OCI-LY1 (cell line): ENCODE data around the gene MCEMP1.

ENCODE experiments used
- H2AFZ ChIP-seq: fragments of 200-600 bp; sonication (generic), shearing (Covaris generic); 2 replicates; pipeline ENCODE4 v1.6.0; 2014; ENCODE audit warnings: antibody characterized with exemption, mild to moderate bottlenecking, low read length
- H3F3A ChIP-seq: fragments of 200-600 bp; sonication (generic), shearing (Covaris generic); 2 replicates; pipeline ENCODE4 v1.6.0; 2014; ENCODE audit warnings: mild to moderate bottlenecking, antibody characterized with exemption, low read length, moderate library complexity; ENCODE audit not compliant: insufficient read depth
- H3K27ac ChIP-seq: fragments of 200-600 bp; sonication (generic); 2 replicates; pipeline ENCODE4 v1.5.1; 2014; ENCODE audit warnings: low read length, mixed run types, mild to moderate bottlenecking, low read depth; ENCODE audit not compliant: poor library complexity, severe bottlenecking
- H3K27me3 ChIP-seq: fragments of 200-600 bp; sonication (generic); 2 replicates; pipeline ENCODE4 v1.6.0; 2014; ENCODE audit warnings: antibody characterized with exemption, mild to moderate bottlenecking, low read length, moderate library complexity; ENCODE audit not compliant: insufficient read depth
- H3K36me3 ChIP-seq: fragments of 200-600 bp; sonication (generic); 2 replicates; pipeline ENCODE4 v1.6.1; 2014; ENCODE audit warnings: mild to moderate bottlenecking, antibody characterized with exemption, low read length, moderate library complexity, mixed read lengths; ENCODE audit not compliant: insufficient read depth
- H3K4me1 ChIP-seq: fragments of 200-600 bp; sonication (generic); 2 replicates; pipeline ENCODE4 v1.5.1; 2014; ENCODE audit warnings: mild to moderate bottlenecking, low read length, moderate library complexity; ENCODE audit not compliant: insufficient read depth, severe bottlenecking
- H3K4me2 ChIP-seq: fragments of 200-600 bp; sonication (generic), shearing (Covaris generic); 2 replicates; pipeline ENCODE4 v1.6.1; 2014; ENCODE audit warnings: low read length
- H3K4me3 ChIP-seq: fragments of 200-600 bp; sonication (generic); 2 replicates; pipeline ENCODE4 v1.5.1; 2014; ENCODE audit warnings: low read length, low read depth, mild to moderate bottlenecking, mixed read lengths; ENCODE audit not compliant: poor library complexity, severe bottlenecking
- H3K79me2 ChIP-seq: fragments of 200-600 bp; shearing (Covaris generic); 2 replicates; pipeline ENCODE4 v1.6.1; 2016; ENCODE audit warnings: mixed run types, low read length, mixed read lengths; ENCODE audit not compliant: insufficient read depth
- H3K9ac ChIP-seq: fragments of 200-600 bp; sonication (generic), shearing (Covaris generic); 2 replicates; pipeline ENCODE4 v1.6.1; 2014; ENCODE audit warnings: mild to moderate bottlenecking, low read length, mixed read lengths
- H3K9me2 ChIP-seq: fragments of 200-600 bp; sonication (generic), shearing (Covaris generic); 2 replicates; pipeline ENCODE4 v1.6.1; 2014; ENCODE audit warnings: low read depth, mild to moderate bottlenecking, low read length, mixed read lengths
- H3K9me3 ChIP-seq: fragments of 200-600 bp; shearing (Covaris generic); 2 replicates; pipeline ENCODE4 v1.6.1; 2014; ENCODE audit warnings: low read length, mixed read lengths
- H4K20me1 ChIP-seq: fragments of 200-600 bp; sonication (generic), shearing (Covaris generic); 2 replicates; pipeline ENCODE4 v1.6.0; 2016; ENCODE audit warnings: mild to moderate bottlenecking, low read length; ENCODE audit not compliant: insufficient read depth
- EZH2 ChIP-seq: fragments of 200-600 bp; sonication (generic), shearing (Covaris generic); IDR thresholded peaks from 2 replicates; pipeline ENCODE4 v1.8.0; 2017; ENCODE audit warnings: borderline replicate concordance, mixed run types, mild to moderate bottlenecking, antibody characterized with exemption, low read length, moderate library complexity, mixed read lengths
- TF ChIP-seq, protein P1 (sequence below): fragments of 200-600 bp; sonication (generic), shearing (Covaris generic); IDR thresholded peaks from 2 replicates; pipeline ENCODE4 v1.5.1; 2017; ENCODE audit warnings: mild to moderate bottlenecking, antibody characterized with exemption, low read length, moderate library complexity, mixed read lengths

Gene MCEMP1

DNA sequence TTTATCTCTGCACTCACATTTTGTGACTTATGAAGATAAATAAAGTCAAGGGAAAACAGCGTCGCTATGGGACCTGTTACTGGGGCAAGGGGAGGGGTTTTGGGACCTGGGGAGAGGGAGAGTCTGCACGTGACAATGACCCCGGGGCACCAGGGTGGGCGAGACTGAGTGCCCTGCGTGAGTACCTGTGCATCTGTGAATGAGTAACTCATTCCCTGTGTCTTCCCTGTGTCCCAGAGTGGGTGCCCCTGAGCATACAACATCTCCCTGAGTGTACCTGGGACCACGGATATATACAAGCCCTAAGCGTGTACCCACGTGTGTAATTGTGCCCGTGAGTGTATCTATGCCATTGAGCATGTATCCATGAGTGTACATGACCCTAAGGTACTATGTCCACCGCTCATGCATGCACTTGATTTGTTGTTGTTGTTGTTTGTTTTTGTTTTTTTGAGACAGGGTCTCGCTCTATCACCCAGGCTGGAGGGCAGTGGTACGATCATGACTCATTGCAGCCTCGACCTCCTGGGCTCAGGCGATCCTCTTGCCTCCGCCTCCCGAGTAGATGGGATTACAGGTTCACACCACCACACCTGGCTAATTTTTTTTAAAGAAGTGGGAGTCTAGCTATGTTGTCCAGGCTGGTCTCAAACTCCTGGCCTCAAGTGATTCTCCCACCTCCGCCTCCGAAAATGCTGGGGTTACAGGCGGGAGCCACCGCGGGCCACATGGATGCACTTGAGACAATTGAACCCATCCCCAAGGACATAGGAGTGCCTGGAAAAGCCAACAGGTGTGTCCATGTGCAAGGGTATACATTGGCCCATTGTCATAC lies 3.1 kb downstream of the MCEMP1 start:
- no peaks in the 10 kb centered on the region for H3F3A ChIP-seq
- no peak overlapping the region for H2AFZ ChIP-seq
- H3K4me3 ChIP-seq: peak overlapping the region; percentile 82
- H3K4me2 ChIP-seq: peak overlapping the region; percentile 57
- H3K27me3 ChIP-seq: no peaks in the 10 kb centered on the region; the same call in 1 of the 2 replicates
- no peaks in the 10 kb centered on the region for H3K9me3 ChIP-seq
- peaks cover 21% of the 10 kb centered on the region for H3K4me1 ChIP-seq
- peaks cover 16% of the 10 kb centered on the region for H3K36me3 ChIP-seq
- no peaks in the 10 kb centered on the region for H3K9me2 ChIP-seq
- no peak overlapping the region for H3K27ac ChIP-seq
- TF ChIP-seq EZH2: no peak
- TF ChIP-seq, protein P1, sequence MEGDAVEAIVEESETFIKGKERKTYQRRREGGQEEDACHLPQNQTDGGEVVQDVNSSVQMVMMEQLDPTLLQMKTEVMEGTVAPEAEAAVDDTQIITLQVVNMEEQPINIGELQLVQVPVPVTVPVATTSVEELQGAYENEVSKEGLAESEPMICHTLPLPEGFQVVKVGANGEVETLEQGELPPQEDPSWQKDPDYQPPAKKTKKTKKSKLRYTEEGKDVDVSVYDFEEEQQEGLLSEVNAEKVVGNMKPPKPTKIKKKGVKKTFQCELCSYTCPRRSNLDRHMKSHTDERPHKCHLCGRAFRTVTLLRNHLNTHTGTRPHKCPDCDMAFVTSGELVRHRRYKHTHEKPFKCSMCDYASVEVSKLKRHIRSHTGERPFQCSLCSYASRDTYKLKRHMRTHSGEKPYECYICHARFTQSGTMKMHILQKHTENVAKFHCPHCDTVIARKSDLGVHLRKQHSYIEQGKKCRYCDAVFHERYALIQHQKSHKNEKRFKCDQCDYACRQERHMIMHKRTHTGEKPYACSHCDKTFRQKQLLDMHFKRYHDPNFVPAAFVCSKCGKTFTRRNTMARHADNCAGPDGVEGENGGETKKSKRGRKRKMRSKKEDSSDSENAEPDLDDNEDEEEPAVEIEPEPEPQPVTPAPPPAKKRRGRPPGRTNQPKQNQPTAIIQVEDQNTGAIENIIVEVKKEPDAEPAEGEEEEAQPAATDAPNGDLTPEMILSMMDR: no peak
- H3K79me2 ChIP-seq: no peaks in the 10 kb centered on the region
- H4K20me1 ChIP-seq: no peaks in the 10 kb centered on the region
- peak overlapping the region; percentile 1; the same call in 1 of the 2 replicates for H3K9ac ChIP-seq

DNA sequence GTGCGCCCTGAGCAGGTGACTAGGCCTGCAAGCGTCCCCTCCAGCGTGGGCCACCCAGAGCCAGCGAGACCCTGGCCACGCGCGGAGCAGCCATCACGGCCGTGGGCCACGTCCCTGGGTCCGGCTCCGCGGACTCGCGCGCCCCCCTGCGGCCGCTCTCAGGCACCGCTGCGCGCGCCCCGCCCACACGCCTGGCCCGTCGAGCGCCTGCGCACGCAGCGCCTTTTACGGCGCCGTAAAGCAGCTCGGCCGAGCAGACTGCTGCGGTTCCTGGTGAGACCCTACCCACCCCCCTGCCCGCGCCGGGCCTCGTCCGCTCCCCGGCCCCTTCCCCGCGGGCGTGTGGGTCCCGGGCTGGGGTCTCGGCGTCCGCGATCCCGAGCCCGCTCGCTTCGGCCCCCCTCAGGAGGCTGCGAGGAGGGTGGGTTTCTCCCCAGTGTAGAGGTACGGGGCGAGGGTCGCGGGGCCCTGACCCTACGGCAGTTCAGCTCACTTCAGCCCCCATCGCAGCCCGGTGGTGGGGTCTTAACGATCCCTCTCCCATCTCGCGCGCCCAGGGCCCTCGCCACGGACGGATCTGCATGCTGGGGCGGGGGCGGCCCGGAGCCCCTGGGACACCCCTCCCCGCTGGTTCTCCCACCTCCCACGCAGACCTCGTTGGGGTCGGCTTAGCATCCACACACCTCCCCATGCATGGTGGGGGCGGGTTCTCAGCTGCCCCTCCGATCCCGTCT lies 3.9 kb downstream of the MCEMP1 start, which contains the start of gene TRAPPC5:
Gene TRAPPC5, plus strand, starts transcription at position 228 of the 734 bp plus-strand sequence. CDS start 1,421 bp downstream, outside the sequence.
- Histone ChIP-seq H3K9me3 (no peaks in the 10 kb centered on the region), H2AFZ (no peak within 1 kb of the TSS), H4K20me1 (no peaks in the 10 kb centered on the region), H3K9me2 (no peaks in the 10 kb centered on the region), H3K4me2 (peak within 1 kb of the TSS; percentile 93), H3K4me3 (peak within 1 kb of the TSS; percentile 82), H3F3A (no peaks in the 10 kb centered on the region), H3K27ac (no peak within 1 kb of the TSS), H3K27me3 (no peaks in the 10 kb centered on the region; the same call in 1 of the 2 replicates), H3K4me1 (peaks cover 21% of the 10 kb centered on the region), H3K79me2 (no peaks in the 10 kb centered on the region), H3K9ac (peak within 1 kb of the TSS; percentile 83), H3K36me3 (peaks cover 16% of the 10 kb centered on the region)
- TF ChIP-seq, protein P1: peak; percentile 91
- no peak for TF ChIP-seq EZH2

- Histone ChIP-seq H3K27me3 (no peaks in the 10 kb centered on the region; the same call in 1 of the 2 replicates), H3K9me3 (no peaks in the 10 kb centered on the region), H3K9me2 (no peaks in the 10 kb centered on the region), H3K4me3 (peak overlapping the region; percentile 82), H4K20me1 (no peaks in the 10 kb centered on the region), H3K4me1 (peaks cover 21% of the 10 kb centered on the region), H3K27ac (no peak overlapping the region), H3K9ac (peak overlapping the region; percentile 83), H3K4me2 (peak overlapping the region; percentile 93), H3K79me2 (no peaks in the 10 kb centered on the region), H3K36me3 (peaks cover 16% of the 10 kb centered on the region), H3F3A (no peaks in the 10 kb centered on the region), H2AFZ (no peak overlapping the region)
- TF ChIP-seq, protein P1: peak; percentile 59
- TF ChIP-seq EZH2: no peak
These were observed 4.7 kb downstream of the MCEMP1 start for GRCh38 chr19:7681340-7682174.
